DND-41 (cell line): ENCODE results near the gene RARB.

Source experiments
- ATAC-seq: fragments of 200-7000 bp; cut with Tn5 transposase; 3 replicates; pipeline ENCODE4 v1.9.1; 2021; ENCODE audit warnings: low read depth; ENCODE audit not compliant: insufficient read depth
- DNase-seq: peaks from one replicate; pipeline ENCODE4 v3.0.0-alpha.2; 2020
- H2AFZ ChIP-seq: 2 replicates; pipeline ENCODE4 v1.6.0; 2012; ENCODE audit warnings: low read depth, low read length
- H3K27ac ChIP-seq: 2 replicates; pipeline ENCODE4 v1.5.1; 2012; ENCODE audit warnings: low read length, inconsistent platforms
- H3K27me3 ChIP-seq: fragments of 200-600 bp; sonication (generic); 2 replicates; pipeline ENCODE4 v1.6.0; 2012; ENCODE audit warnings: low read length, mild to moderate bottlenecking, inconsistent platforms; ENCODE audit not compliant: insufficient read depth, poor library complexity
- H3K36me3 ChIP-seq: 2 replicates; pipeline ENCODE4 v1.5.1; 2012; ENCODE audit warnings: low read length, inconsistent platforms; ENCODE audit not compliant: insufficient read depth
- H3K4me1 ChIP-seq: 2 replicates; pipeline ENCODE4 v1.5.1; 2012; ENCODE audit warnings: mild to moderate bottlenecking, low read length; ENCODE audit not compliant: insufficient read depth
- H3K4me2 ChIP-seq: 2 replicates; pipeline ENCODE4 v1.6.0; 2012; ENCODE audit warnings: mild to moderate bottlenecking, moderate library complexity, low read length, inconsistent platforms; ENCODE audit not compliant: insufficient read depth
- H3K4me3 ChIP-seq, 2 experiments: fragments of 200-600 bp in 1 of 2; shearing (Covaris generic) in 1 of 2; 2 replicates each; pipeline ENCODE4 v1.5.1; 2012 to 2016; ENCODE audit warnings: inconsistent platforms in 2 of 2, low read length in 2 of 2, mild to moderate bottlenecking in 2 of 2, low read depth in 1 of 2, moderate library complexity in 1 of 2
- H3K79me2 ChIP-seq: 2 replicates; pipeline ENCODE4 v1.6.0; 2012; ENCODE audit warnings: low read length, inconsistent platforms; ENCODE audit not compliant: insufficient read depth
- H3K9ac ChIP-seq: 2 replicates; pipeline ENCODE4 v1.6.0; 2012; ENCODE audit warnings: low read depth, mild to moderate bottlenecking, inconsistent platforms, low read length, moderate library complexity
- H3K9me3 ChIP-seq: 2 replicates; pipeline ENCODE4 v1.5.1; 2012; ENCODE audit warnings: low read length, moderate library complexity, mild to moderate bottlenecking, inconsistent platforms; ENCODE audit not compliant: insufficient read depth, severe bottlenecking
- H4K20me1 ChIP-seq: 2 replicates; pipeline ENCODE4 v1.6.0; 2012; ENCODE audit warnings: low read length; ENCODE audit not compliant: insufficient read depth
- CTCF ChIP-seq: IDR thresholded peaks from 2 replicates; pipeline ENCODE4 v1.5.1; 2012; ENCODE audit warnings: borderline replicate concordance, low read length, moderate library complexity, mild to moderate bottlenecking; ENCODE audit not compliant: poor library complexity, severe bottlenecking; ENCODE audit errors: extremely low read depth
- EZH2 ChIP-seq: IDR thresholded peaks from 3 replicates; pipeline ENCODE4 v1.6.1; 2012; ENCODE audit warnings: borderline replicate concordance, low read depth, mild to moderate bottlenecking, moderate library complexity, low read length, inconsistent platforms; ENCODE audit not compliant: severe bottlenecking

The RARB gene

DNA sequence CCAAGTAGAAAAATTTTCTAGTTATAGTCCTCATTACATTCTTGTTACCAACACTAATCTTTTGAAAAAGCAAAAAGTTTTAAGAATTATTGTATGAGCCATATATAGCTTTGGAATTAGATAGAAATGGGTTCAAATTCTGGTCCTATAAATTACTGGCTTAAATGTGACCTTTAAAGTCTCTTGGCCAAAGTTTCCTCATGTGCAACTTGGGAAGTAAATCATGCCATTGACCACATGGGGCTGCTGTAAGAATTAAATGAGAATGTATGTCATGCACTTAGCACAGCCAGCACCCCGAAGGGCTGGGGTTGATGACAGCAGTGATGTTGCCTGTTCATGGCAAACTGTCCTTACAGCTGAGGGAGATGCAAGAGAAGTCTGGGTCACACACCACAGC lies 128.4 kb downstream of the RARB start:
- DNase-seq (no peak), ATAC-seq (no peak)
- Histone ChIP-seq H3K9me3 (no peaks in the 10 kb centered on the region), H3K27ac (no peak overlapping the region), H3K4me2 (no peak overlapping the region), H2AFZ (no peak overlapping the region), H3K27me3 (no peaks in the 10 kb centered on the region), H3K4me1 (no peaks in the 10 kb centered on the region), H3K4me3 (no peak overlapping the region), H3K9ac (no peak overlapping the region), H3K36me3 (no peaks in the 10 kb centered on the region), H4K20me1 (no peaks in the 10 kb centered on the region), H3K79me2 (no peaks in the 10 kb centered on the region)
- TF ChIP-seq CTCF (no peak), EZH2 (no peak)

DNA sequence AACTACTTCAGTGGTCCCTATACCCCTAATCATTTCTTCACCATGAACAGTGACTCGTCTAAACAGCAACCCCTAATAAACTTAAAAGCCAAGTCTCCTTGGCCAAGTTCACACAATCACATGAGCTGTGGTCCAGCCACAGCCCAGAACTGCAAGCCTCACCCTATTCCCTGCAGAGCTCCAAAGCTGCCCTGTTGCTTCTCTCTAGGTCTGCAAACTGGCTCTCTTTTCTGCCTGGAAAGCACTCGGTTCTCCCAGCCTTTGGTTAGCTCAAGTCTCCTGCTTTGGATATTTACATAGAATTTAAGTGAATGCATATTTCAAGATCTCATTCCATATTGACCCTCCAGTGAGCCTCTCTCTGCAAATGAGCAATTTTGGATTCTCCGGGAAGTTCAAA lies 129.6 kb downstream of the RARB start:
- Histone ChIP-seq H3K9me3 (no peaks in the 10 kb centered on the region), H3K9ac (no peak overlapping the region), H3K4me3 (no peak overlapping the region), H3K79me2 (no peaks in the 10 kb centered on the region), H3K4me2 (no peak overlapping the region), H3K27ac (no peak overlapping the region), H3K27me3 (no peaks in the 10 kb centered on the region), H4K20me1 (no peaks in the 10 kb centered on the region), H3K4me1 (no peaks in the 10 kb centered on the region), H2AFZ (no peak overlapping the region), H3K36me3 (no peaks in the 10 kb centered on the region)
- DNase-seq (no peak), ATAC-seq (no peak)
- TF ChIP-seq EZH2 (no peak), CTCF (no peak)

- no peak overlapping the region for H3K9ac ChIP-seq
- H3K4me3 ChIP-seq, result no peak overlapping the region
- no peaks in the 10 kb centered on the region for H3K79me2 ChIP-seq
- no peaks in the 10 kb centered on the region for H3K9me3 ChIP-seq
- H3K4me2 ChIP-seq, result no peak overlapping the region
- H3K4me1 ChIP-seq, result no peaks in the 10 kb centered on the region
- H3K27ac ChIP-seq, result no peak overlapping the region
- ATAC-seq (no peak), DNase-seq (no peak)
- no peak overlapping the region for H2AFZ ChIP-seq
- no peaks in the 10 kb centered on the region for H4K20me1 ChIP-seq
- no peaks in the 10 kb centered on the region for H3K36me3 ChIP-seq
- TF ChIP-seq EZH2, result no peak
- TF ChIP-seq CTCF, result no peak
- peaks cover 3% of the 10 kb centered on the region for H3K27me3 ChIP-seq
These were observed 130.1 kb downstream of the RARB start for GRCh38 chr3:25558121-25558520.

DNA sequence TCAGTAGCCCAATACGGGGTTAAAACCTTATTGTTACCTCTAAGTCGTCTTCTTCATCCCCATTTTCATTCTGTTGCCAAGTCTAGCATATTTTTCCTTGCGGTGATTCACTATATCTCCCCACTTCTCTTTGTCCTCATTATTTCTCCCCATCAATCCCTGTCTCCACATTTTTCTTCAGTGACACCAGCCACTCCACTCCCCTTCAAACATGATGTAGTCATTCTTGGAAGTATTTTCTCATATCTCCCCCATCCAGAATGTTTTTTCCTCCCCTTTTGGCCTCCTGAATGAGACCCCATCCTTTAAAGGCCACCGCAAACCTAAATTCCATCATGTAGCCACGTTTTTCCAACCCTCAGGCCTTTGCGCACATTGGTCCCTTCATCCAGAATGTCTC lies 130.7 kb downstream of the RARB start:
- peaks cover 4% of the 10 kb centered on the region for H3K27me3 ChIP-seq
- H4K20me1 ChIP-seq, result no peaks in the 10 kb centered on the region
- H3K9ac ChIP-seq, result no peak overlapping the region
- no peak overlapping the region for H3K4me2 ChIP-seq
- TF ChIP-seq EZH2 (no peak), CTCF (no peak)
- H3K36me3 ChIP-seq, result no peaks in the 10 kb centered on the region
- no peak for DNase-seq
- ATAC-seq, result no peak
- H3K79me2 ChIP-seq, result no peaks in the 10 kb centered on the region
- no peak overlapping the region for H3K4me3 ChIP-seq
- no peak overlapping the region for H2AFZ ChIP-seq
- H3K9me3 ChIP-seq, result no peaks in the 10 kb centered on the region
- no peaks in the 10 kb centered on the region for H3K4me1 ChIP-seq
- no peak overlapping the region for H3K27ac ChIP-seq
